ENCODE measurements around the gene SLC25A44. TPM values are rescaled to one million over a fixed set of nuclear protein-coding genes. Genes with fewer than 3 reads are reported as not detected.

The SLC25A44 gene
- total RNA-seq, 1 experiment from 2014 or later = 28.1 TPM

DNA sequence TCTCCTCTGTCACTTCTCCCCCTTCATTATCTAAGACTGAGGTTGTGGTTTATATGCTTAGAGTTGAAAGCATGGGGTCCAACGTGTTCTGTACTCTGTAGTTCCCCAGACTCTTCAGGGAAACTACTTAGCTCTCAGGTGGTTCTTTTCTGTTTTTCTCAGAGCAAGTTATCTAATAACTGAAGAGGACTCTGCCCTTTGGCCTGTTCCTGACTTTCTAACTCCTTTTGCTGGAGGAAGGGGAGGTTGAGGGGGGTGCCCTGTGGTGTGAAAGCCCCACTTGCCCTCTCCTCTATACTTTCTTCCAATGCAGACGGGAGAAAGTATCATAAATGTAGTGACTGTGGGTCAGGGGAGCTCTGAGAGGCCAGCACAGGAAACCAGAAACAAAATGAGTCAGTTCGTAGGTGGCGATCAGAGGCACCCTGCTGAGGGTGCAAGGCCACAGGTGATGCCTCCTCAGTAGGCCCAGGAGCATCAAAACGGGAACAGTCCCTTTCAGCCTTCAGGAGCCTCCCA, 5.0 kb downstream of the SLC25A44 start:
- no peaks in the 10 kb centered on the region for H3K27me3 ChIP-seq (ENCODE audit: low read length)
- intact Hi-C loops (cut with micrococcal nuclease) = no loop called here
- no peak overlapping the region for H3K4me3 ChIP-seq (ENCODE audit: low read length)
- no peak overlapping the region for H2AFZ ChIP-seq (ENCODE audit: low read length)
- TF ChIP-seq EZH2phosphoT487 (IDR thresholded peaks at IDR 0.05; ENCODE audit: borderline replicate concordance, low read length) (no peak), EZH2 (IDR thresholded peaks at IDR 0.05; ENCODE audit: low read length, unreplicated experiment) (no peak)
- TF ChIP-seq, protein P1, sequence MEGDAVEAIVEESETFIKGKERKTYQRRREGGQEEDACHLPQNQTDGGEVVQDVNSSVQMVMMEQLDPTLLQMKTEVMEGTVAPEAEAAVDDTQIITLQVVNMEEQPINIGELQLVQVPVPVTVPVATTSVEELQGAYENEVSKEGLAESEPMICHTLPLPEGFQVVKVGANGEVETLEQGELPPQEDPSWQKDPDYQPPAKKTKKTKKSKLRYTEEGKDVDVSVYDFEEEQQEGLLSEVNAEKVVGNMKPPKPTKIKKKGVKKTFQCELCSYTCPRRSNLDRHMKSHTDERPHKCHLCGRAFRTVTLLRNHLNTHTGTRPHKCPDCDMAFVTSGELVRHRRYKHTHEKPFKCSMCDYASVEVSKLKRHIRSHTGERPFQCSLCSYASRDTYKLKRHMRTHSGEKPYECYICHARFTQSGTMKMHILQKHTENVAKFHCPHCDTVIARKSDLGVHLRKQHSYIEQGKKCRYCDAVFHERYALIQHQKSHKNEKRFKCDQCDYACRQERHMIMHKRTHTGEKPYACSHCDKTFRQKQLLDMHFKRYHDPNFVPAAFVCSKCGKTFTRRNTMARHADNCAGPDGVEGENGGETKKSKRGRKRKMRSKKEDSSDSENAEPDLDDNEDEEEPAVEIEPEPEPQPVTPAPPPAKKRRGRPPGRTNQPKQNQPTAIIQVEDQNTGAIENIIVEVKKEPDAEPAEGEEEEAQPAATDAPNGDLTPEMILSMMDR (conservative IDR thresholded peaks at IDR 0.05; ENCODE audit: low read depth, low read length) = no peak
- peaks cover 74% of the 10 kb centered on the region for H3K79me2 ChIP-seq (ENCODE audit: low read length)
- DNase-seq (no peak), ATAC-seq (no peak)
- no TSS peak for BruUV-seq (replicated peaks)
- H3K9ac ChIP-seq (ENCODE audit: low read length) = no peak overlapping the region
- no peak overlapping the region for H3K27ac ChIP-seq (ENCODE audit: low read length)
- peaks cover 4% of the 10 kb centered on the region for H3F3A ChIP-seq (ENCODE audit: low read length, unreplicated experiment)
- ChIA-PET POLR2A (ENCODE audit: unreplicated experiment) (no interaction called here), CTCF (no interaction called here)
- H4K20me1 ChIP-seq (ENCODE audit: low read length) = no peaks in the 10 kb centered on the region; the same call in 1 of the 2 replicates
- H3K4me1 ChIP-seq (ENCODE audit: insufficient read depth, low read length) = peaks cover 12% of the 10 kb centered on the region
- peaks cover 19% of the 10 kb centered on the region for H3K36me3 ChIP-seq (ENCODE audit: low read depth, low read length)
- no peak overlapping the region for H3K4me2 ChIP-seq (ENCODE audit: low read length)
- H3K9me2 ChIP-seq (replicated peaks; ENCODE audit: low read length) = no peaks in the 10 kb centered on the region
- no peaks in the 10 kb centered on the region for H3K9me3 ChIP-seq (ENCODE audit: low read length)

DNA sequence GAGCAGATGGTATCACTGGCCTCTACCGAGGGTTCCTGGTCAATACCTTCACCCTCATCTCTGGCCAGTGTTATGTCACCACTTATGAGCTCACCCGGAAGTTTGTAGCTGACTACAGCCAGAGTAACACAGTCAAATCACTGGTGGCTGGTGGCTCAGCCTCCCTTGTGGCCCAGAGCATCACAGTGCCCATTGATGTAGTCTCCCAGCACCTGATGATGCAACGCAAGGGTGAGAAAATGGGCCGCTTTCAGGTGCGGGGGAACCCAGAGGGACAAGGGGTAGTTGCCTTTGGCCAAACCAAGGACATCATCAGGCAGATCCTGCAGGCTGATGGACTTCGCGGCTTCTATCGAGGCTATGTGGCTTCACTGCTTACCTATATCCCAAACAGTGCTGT, 6.1 kb downstream of the SLC25A44 start:
- no peak for DNase-seq
- no peak overlapping the region for H3K9ac ChIP-seq (ENCODE audit: low read length)
- H3K4me1 ChIP-seq (ENCODE audit: insufficient read depth, low read length) = peaks cover 12% of the 10 kb centered on the region
- no peak overlapping the region for H2AFZ ChIP-seq (ENCODE audit: low read length)
- no peaks in the 10 kb centered on the region for H3K27me3 ChIP-seq (ENCODE audit: low read length)
- no peaks in the 10 kb centered on the region for H4K20me1 ChIP-seq (ENCODE audit: low read length)
- H3K27ac ChIP-seq (ENCODE audit: low read length) = no peak overlapping the region
- no TSS peak for BruUV-seq (replicated peaks)
- ChIA-PET POLR2A (ENCODE audit: unreplicated experiment) (no interaction called here), CTCF (no interaction called here)
- H3K9me2 ChIP-seq (replicated peaks; ENCODE audit: low read length) = no peaks in the 10 kb centered on the region
- no peak overlapping the region for H3K4me2 ChIP-seq (ENCODE audit: low read length)
- intact Hi-C loops (cut with micrococcal nuclease) = no loop called here
- no peaks in the 10 kb centered on the region for H3K9me3 ChIP-seq (ENCODE audit: low read length)
- ATAC-seq = no peak
- H3F3A ChIP-seq (ENCODE audit: low read length, unreplicated experiment) = peaks cover 4% of the 10 kb centered on the region
- H3K36me3 ChIP-seq (ENCODE audit: low read depth, low read length) = peaks cover 19% of the 10 kb centered on the region
- peaks cover 65% of the 10 kb centered on the region for H3K79me2 ChIP-seq (ENCODE audit: low read length)
- H3K4me3 ChIP-seq (ENCODE audit: low read length) = no peak overlapping the region
- TF ChIP-seq EZH2phosphoT487 (IDR thresholded peaks at IDR 0.05; ENCODE audit: borderline replicate concordance, low read length) = no peak
- TF ChIP-seq, protein P1 (conservative IDR thresholded peaks at IDR 0.05; ENCODE audit: low read depth, low read length) = no peak
- TF ChIP-seq EZH2 (IDR thresholded peaks at IDR 0.05; ENCODE audit: low read length, unreplicated experiment) = no peak

DNA sequence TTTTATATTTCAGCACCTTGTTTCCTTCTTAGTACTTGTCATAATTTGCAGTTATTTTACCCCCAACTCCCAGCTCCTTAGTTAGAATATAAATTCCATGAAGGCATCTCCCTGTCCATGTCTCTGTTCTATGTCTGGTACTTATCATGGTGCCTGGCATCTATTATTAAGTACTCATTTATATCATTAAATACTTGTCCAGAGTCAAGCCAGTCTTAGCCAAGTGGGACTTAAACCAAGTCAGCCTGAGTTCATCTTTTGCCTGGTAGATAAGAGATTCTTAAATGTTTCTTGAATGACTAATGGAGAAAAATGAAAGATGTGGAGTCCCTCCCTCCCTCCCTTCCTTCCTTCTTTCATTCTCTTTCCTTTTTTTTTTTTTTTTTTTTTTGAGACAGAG, 9.4 kb downstream of the SLC25A44 start:
- Histone ChIP-seq H3K9me3 (ENCODE audit: low read length) (no peaks in the 10 kb centered on the region), H3K27me3 (ENCODE audit: low read length) (no peaks in the 10 kb centered on the region), H3K4me1 (ENCODE audit: insufficient read depth, low read length) (peaks cover 12% of the 10 kb centered on the region), H3F3A (ENCODE audit: low read length, unreplicated experiment) (peaks cover 4% of the 10 kb centered on the region), H4K20me1 (ENCODE audit: low read length) (no peaks in the 10 kb centered on the region), H2AFZ (ENCODE audit: low read length) (no peak overlapping the region), H3K4me3 (ENCODE audit: low read length) (no peak overlapping the region), H3K27ac (ENCODE audit: low read length) (no peak overlapping the region), H3K4me2 (ENCODE audit: low read length) (peak overlapping the region; percentile 12; the same call in 1 of the 2 replicates), H3K9ac (ENCODE audit: low read length) (no peak overlapping the region), H3K36me3 (ENCODE audit: low read depth, low read length) (peaks cover 24% of the 10 kb centered on the region), H3K79me2 (ENCODE audit: low read length) (peaks cover 41% of the 10 kb centered on the region), H3K9me2 (replicated peaks; ENCODE audit: low read length) (no peaks in the 10 kb centered on the region)
- TF ChIP-seq, protein P1 (conservative IDR thresholded peaks at IDR 0.05; ENCODE audit: low read depth, low read length) = no peak
- TF ChIP-seq EZH2 (IDR thresholded peaks at IDR 0.05; ENCODE audit: low read length, unreplicated experiment) = no peak
- no peak for TF ChIP-seq EZH2phosphoT487 (IDR thresholded peaks at IDR 0.05; ENCODE audit: borderline replicate concordance, low read length)
- POLR2A ChIA-PET (ENCODE audit: unreplicated experiment) = no interaction called here
- ATAC-seq (peak; percentile 55), DNase-seq (peak; percentile 44)
- intact Hi-C loops (cut with micrococcal nuclease) = no loop called here
- CTCF ChIA-PET = no interaction called here
- BruUV-seq (replicated peaks) = no TSS peak

Data from PC-3 (cell line).